Stimulated activated CD4-positive, alpha-beta T cell treated with anti-CD3 and anti-CD28 coated beads, Interleukin-4, amount 100 ng/mL, for 48 hours (primary cell): Measurements from ENCODE around the gene SDF4.
A peak's percentile ranks its signal among the peaks of the same experiment; 100 is the strongest.
"Not testable (repeated sequence)": the region's sequence is repeated elsewhere in the genome, so short reads cannot be mapped to it uniquely, and the experiment has no call there.

Experiments
- DNase-seq, 2 donors: peaks; one replicate each; pipeline ENCODE4 v3.0.0-alpha.2; 2020; ENCODE audit warnings: low read depth in 2 of 2

SDF4 gene

GRCh38 chr1:1259540-1259939, 27.7 kb upstream of the SDF4 start:
- DNase-seq, result no peak

- no peak for DNase-seq
These were observed 27.3 kb upstream of the SDF4 start for GRCh38 chr1:1259119-1259488.

- DNase-seq, result no peak
These were observed 25.4 kb upstream of the SDF4 start for GRCh38 chr1:1256956-1257871.

GRCh38 chr1:1255611-1256010, 23.8 kb upstream of the SDF4 start:
- no peak for DNase-seq

GRCh38 chr1:1255078-1255477, 23.3 kb upstream of the SDF4 start:
- DNase-seq, result no peak

- no peak for DNase-seq
These were observed 22.8 kb upstream of the SDF4 start for GRCh38 chr1:1254667-1254998.

GRCh38 chr1:1253972-1254666, 22.3 kb upstream of the SDF4 start:
- no peak for DNase-seq

- no peak for DNase-seq
These were observed 21.5 kb upstream of the SDF4 start for GRCh38 chr1:1253314-1253713.

GRCh38 chr1:1250786-1251284, 19.0 kb upstream of the SDF4 start:
- peak; percentile 42 for DNase-seq

GRCh38 chr1:1248009-1248913, 16.5 kb upstream of the SDF4 start:
- DNase-seq, result not testable (repeated sequence)

GRCh38 chr1:1247341-1247913, 15.6 kb upstream of the SDF4 start:
- no peak for DNase-seq

- DNase-seq, result no peak
These were observed 15.0 kb upstream of the SDF4 start, which contains the start of gene C1QTNF12 for GRCh38 chr1:1246577-1247340. C1QTNF12 (minus strand) TSS chr1:1246722; CDS start chr1:1246690, 32 bp downstream.

GRCh38 chr1:1245817-1246576, 14.2 kb upstream of the SDF4 start:
- DNase-seq, result no peak

- no peak for DNase-seq
These were observed 13.5 kb upstream of the SDF4 start for GRCh38 chr1:1245178-1245816.

GRCh38 chr1:1244192-1244811, 12.5 kb upstream of the SDF4 start:
- no peak for DNase-seq

GRCh38 chr1:1243807-1244191, 12.0 kb upstream of the SDF4 start:
- no peak for DNase-seq

GRCh38 chr1:1243266-1243660, 11.5 kb upstream of the SDF4 start:
- DNase-seq, result no peak

GRCh38 chr1:1242461-1243265, 10.9 kb upstream of the SDF4 start:
- no peak for DNase-seq
